Measurements from ENCODE around the gene FRMPD2.

FRMPD2 gene, protein sequence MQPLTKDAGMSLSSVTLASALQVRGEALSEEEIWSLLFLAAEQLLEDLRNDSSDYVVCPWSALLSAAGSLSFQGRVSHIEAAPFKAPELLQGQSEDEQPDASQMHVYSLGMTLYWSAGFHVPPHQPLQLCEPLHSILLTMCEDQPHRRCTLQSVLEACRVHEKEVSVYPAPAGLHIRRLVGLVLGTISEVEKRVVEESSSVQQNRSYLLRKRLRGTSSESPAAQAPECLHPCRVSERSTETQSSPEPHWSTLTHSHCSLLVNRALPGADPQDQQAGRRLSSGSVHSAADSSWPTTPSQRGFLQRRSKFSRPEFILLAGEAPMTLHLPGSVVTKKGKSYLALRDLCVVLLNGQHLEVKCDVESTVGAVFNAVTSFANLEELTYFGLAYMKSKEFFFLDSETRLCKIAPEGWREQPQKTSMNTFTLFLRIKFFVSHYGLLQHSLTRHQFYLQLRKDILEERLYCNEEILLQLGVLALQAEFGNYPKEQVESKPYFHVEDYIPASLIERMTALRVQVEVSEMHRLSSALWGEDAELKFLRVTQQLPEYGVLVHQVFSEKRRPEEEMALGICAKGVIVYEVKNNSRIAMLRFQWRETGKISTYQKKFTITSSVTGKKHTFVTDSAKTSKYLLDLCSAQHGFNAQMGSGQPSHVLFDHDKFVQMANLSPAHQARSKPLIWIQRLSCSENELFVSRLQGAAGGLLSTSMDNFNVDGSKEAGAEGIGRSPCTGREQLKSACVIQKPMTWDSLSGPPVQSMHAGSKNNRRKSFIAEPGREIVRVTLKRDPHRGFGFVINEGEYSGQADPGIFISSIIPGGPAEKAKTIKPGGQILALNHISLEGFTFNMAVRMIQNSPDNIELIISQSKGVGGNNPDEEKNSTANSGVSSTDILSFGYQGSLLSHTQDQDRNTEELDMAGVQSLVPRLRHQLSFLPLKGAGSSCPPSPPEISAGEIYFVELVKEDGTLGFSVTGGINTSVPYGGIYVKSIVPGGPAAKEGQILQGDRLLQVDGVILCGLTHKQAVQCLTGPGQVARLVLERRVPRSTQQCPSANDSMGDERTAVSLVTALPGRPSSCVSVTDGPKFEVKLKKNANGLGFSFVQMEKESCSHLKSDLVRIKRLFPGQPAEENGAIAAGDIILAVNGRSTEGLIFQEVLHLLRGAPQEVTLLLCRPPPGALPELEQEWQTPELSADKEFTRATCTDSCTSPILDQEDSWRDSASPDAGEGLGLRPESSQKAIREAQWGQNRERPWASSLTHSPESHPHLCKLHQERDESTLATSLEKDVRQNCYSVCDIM (N-terminal part only)

DNA sequence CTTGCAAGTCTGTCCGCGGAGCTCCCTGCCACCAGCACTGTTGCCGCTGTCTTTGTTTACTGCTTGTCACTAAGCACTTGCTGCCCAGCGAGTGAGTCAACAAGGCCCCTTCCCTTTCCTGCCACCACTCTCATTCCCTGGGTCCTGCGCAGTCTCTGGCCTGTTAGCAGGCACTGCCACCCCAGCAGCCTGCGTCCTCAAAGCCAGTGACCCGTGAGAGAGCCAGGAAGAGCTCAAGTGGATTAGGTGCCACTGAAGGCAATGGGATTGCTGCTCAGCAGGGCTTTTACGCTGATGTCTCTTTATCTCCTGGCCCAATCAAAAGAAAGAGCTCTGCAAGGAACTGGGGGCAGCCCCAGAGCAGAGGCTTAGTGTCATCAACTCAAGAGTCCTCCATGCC is at the start of gene FRMPD2:
Gene FRMPD2 (minus strand): TSS at position 61 of the 400 bp plus-strand sequence. CDS start 129 bp downstream, outside the sequence.
- Histone ChIP-seq H3K9ac (ENCODE audit: low read depth, low read length) (no peak within 1 kb of the TSS), H3K4me3 (ENCODE audit: low read depth, low read length) (no peak within 1 kb of the TSS), H3K27me3 (ENCODE audit: control insufficient read depth, insufficient read depth, low read length) (no peaks in the 10 kb centered on the region), H3K4me1 (ENCODE audit: control insufficient read depth, insufficient read depth, low read length) (no peaks in the 10 kb centered on the region), H3K9me3 (ENCODE audit: control insufficient read depth, insufficient read depth, low read length) (no peaks in the 10 kb centered on the region), H3K36me3 (ENCODE audit: control insufficient read depth, insufficient read depth, low read length) (no peaks in the 10 kb centered on the region)

GRCh38 chr10:48322017-48322416 is 47.5 kb upstream of the FRMPD2 start:
- no peaks in the 10 kb centered on the region for H3K9me3 ChIP-seq (ENCODE audit: control insufficient read depth, insufficient read depth, low read length)
- H3K9ac ChIP-seq (ENCODE audit: low read depth, low read length): no peak overlapping the region
- no peaks in the 10 kb centered on the region for H3K27me3 ChIP-seq (ENCODE audit: control insufficient read depth, insufficient read depth, low read length)
- H3K36me3 ChIP-seq (ENCODE audit: control insufficient read depth, insufficient read depth, low read length): no peaks in the 10 kb centered on the region
- peaks cover 4% of the 10 kb centered on the region for H3K4me1 ChIP-seq (ENCODE audit: control insufficient read depth, insufficient read depth, low read length)
- no peak overlapping the region for H3K4me3 ChIP-seq (ENCODE audit: low read depth, low read length)

- Histone ChIP-seq H3K36me3 (ENCODE audit: control insufficient read depth, insufficient read depth, low read length) (no peaks in the 10 kb centered on the region), H3K9ac (ENCODE audit: low read depth, low read length) (no peak overlapping the region), H3K9me3 (ENCODE audit: control insufficient read depth, insufficient read depth, low read length) (no peaks in the 10 kb centered on the region), H3K27me3 (ENCODE audit: control insufficient read depth, insufficient read depth, low read length) (no peaks in the 10 kb centered on the region), H3K4me1 (ENCODE audit: control insufficient read depth, insufficient read depth, low read length) (peaks cover 4% of the 10 kb centered on the region), H3K4me3 (ENCODE audit: low read depth, low read length) (no peak overlapping the region)
Observed at GRCh38 chr10:48317321-48317990, 43.0 kb upstream of the FRMPD2 start.

- no peaks in the 10 kb centered on the region for H3K27me3 ChIP-seq (ENCODE audit: control insufficient read depth, insufficient read depth, low read length)
- no peaks in the 10 kb centered on the region for H3K9me3 ChIP-seq (ENCODE audit: control insufficient read depth, insufficient read depth, low read length)
- H3K4me1 ChIP-seq (ENCODE audit: control insufficient read depth, insufficient read depth, low read length): peaks cover 4% of the 10 kb centered on the region
- H3K36me3 ChIP-seq (ENCODE audit: control insufficient read depth, insufficient read depth, low read length): no peaks in the 10 kb centered on the region
- H3K9ac ChIP-seq (ENCODE audit: low read depth, low read length): no peak overlapping the region
- no peak overlapping the region for H3K4me3 ChIP-seq (ENCODE audit: low read depth, low read length)
Observed at GRCh38 chr10:48316236-48316635, 41.7 kb upstream of the FRMPD2 start.

DNA sequence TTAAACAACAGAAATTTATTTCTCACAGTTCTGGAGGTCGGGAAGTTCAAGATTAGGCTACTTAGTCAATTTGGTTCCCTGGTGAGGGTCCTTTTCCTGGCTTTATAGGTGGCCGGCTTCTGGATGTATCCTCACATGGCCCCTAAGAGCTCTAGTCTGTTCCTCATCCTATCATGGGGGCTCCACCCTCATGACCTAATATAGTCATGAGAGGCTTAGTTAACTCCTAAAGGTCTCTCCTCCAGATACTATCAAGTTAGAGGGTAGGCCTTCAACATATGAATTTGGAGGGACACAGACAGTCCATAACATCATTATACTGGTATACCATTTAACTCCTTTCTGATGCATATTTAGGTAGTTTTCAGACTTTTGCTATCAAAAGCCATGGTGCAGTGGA is 39.6 kb upstream of the FRMPD2 start:
- Histone ChIP-seq H3K4me1 (ENCODE audit: control insufficient read depth, insufficient read depth, low read length) (peaks cover 8% of the 10 kb centered on the region), H3K4me3 (ENCODE audit: low read depth, low read length) (no peak overlapping the region), H3K9ac (ENCODE audit: low read depth, low read length) (no peak overlapping the region), H3K36me3 (ENCODE audit: control insufficient read depth, insufficient read depth, low read length) (no peaks in the 10 kb centered on the region), H3K27me3 (ENCODE audit: control insufficient read depth, insufficient read depth, low read length) (no peaks in the 10 kb centered on the region), H3K9me3 (ENCODE audit: control insufficient read depth, insufficient read depth, low read length) (no peaks in the 10 kb centered on the region)

- Histone ChIP-seq H3K4me3 (ENCODE audit: low read depth, low read length) (no peak overlapping the region), H3K27me3 (ENCODE audit: control insufficient read depth, insufficient read depth, low read length) (no peaks in the 10 kb centered on the region), H3K9ac (ENCODE audit: low read depth, low read length) (no peak overlapping the region), H3K9me3 (ENCODE audit: control insufficient read depth, insufficient read depth, low read length) (no peaks in the 10 kb centered on the region), H3K4me1 (ENCODE audit: control insufficient read depth, insufficient read depth, low read length) (peaks cover 12% of the 10 kb centered on the region), H3K36me3 (ENCODE audit: control insufficient read depth, insufficient read depth, low read length) (no peaks in the 10 kb centered on the region)
Observed at GRCh38 chr10:48309711-48310226, 35.3 kb upstream of the FRMPD2 start.

GRCh38 chr10:48307711-48308018 is 33.2 kb upstream of the FRMPD2 start:
- H3K9ac ChIP-seq (ENCODE audit: low read depth, low read length): no peak overlapping the region
- H3K27me3 ChIP-seq (ENCODE audit: control insufficient read depth, insufficient read depth, low read length): no peaks in the 10 kb centered on the region
- H3K4me1 ChIP-seq (ENCODE audit: control insufficient read depth, insufficient read depth, low read length): peaks cover 12% of the 10 kb centered on the region
- no peaks in the 10 kb centered on the region for H3K9me3 ChIP-seq (ENCODE audit: control insufficient read depth, insufficient read depth, low read length)
- peak overlapping the region; percentile 81 for H3K4me3 ChIP-seq (ENCODE audit: low read depth, low read length)
- no peaks in the 10 kb centered on the region for H3K36me3 ChIP-seq (ENCODE audit: control insufficient read depth, insufficient read depth, low read length)

- no peaks in the 10 kb centered on the region for H3K27me3 ChIP-seq (ENCODE audit: control insufficient read depth, insufficient read depth, low read length)
Observed at GRCh38 chr10:48306870-48307710, 32.6 kb upstream of the FRMPD2 start.

GRCh38 chr10:48306265-48306869 is 31.9 kb upstream of the FRMPD2 start, which contains the start of gene MAPK8:
Gene MAPK8 (plus strand): TSS chr10:48306677. CDS start chr10:48401661, 94,984 bp downstream.
- no peaks in the 10 kb centered on the region for H3K36me3 ChIP-seq (ENCODE audit: control insufficient read depth, insufficient read depth, low read length)
- peak within 1 kb of the TSS; percentile 47 for H3K9ac ChIP-seq (ENCODE audit: low read depth, low read length)
- H3K4me3 ChIP-seq (ENCODE audit: low read depth, low read length): peak within 1 kb of the TSS; percentile 81
- H3K27me3 ChIP-seq (ENCODE audit: control insufficient read depth, insufficient read depth, low read length): no peaks in the 10 kb centered on the region
- H3K4me1 ChIP-seq (ENCODE audit: control insufficient read depth, insufficient read depth, low read length): peaks cover 12% of the 10 kb centered on the region
- H3K9me3 ChIP-seq (ENCODE audit: control insufficient read depth, insufficient read depth, low read length): no peaks in the 10 kb centered on the region

More at GRCh38 chr10:48306870-48307710, 32.6 kb upstream of the FRMPD2 start:
- peaks cover 12% of the 10 kb centered on the region for H3K4me1 ChIP-seq (ENCODE audit: control insufficient read depth, insufficient read depth, low read length)
- H3K36me3 ChIP-seq (ENCODE audit: control insufficient read depth, insufficient read depth, low read length): no peaks in the 10 kb centered on the region
- peak overlapping the region; percentile 81 for H3K4me3 ChIP-seq (ENCODE audit: low read depth, low read length)
- peak overlapping the region; percentile 47 for H3K9ac ChIP-seq (ENCODE audit: low read depth, low read length)
- no peaks in the 10 kb centered on the region for H3K9me3 ChIP-seq (ENCODE audit: control insufficient read depth, insufficient read depth, low read length)

DNA sequence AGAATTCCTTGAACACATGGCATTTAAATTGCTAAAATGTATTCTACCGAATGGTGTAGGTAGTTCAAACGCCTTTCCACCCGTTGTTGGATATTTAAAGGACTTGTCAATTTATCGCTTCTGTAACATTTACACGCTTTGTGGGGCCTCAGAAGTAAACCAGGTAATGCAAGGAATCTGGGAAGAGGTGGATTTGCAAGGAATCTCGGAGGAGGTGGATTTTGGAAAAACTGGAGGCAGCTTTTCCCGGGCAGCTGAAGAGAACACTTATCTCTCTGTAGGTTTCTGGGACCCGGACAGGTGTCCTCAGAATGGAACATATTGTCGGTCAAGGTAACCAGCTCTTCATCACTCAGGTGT is 31.4 kb upstream of the FRMPD2 start:
- H3K4me3 ChIP-seq (ENCODE audit: low read depth, low read length): peak overlapping the region; percentile 40
- no peaks in the 10 kb centered on the region for H3K9me3 ChIP-seq (ENCODE audit: control insufficient read depth, insufficient read depth, low read length)
- no peaks in the 10 kb centered on the region for H3K27me3 ChIP-seq (ENCODE audit: control insufficient read depth, insufficient read depth, low read length)
- H3K36me3 ChIP-seq (ENCODE audit: control insufficient read depth, insufficient read depth, low read length): no peaks in the 10 kb centered on the region
- no peak overlapping the region for H3K9ac ChIP-seq (ENCODE audit: low read depth, low read length)
- peaks cover 12% of the 10 kb centered on the region for H3K4me1 ChIP-seq (ENCODE audit: control insufficient read depth, insufficient read depth, low read length)
